CD4-positive, alpha-beta T cell (primary cell): ENCODE results near the gene ARHGEF6. TPM values are rescaled to one million over a fixed set of nuclear protein-coding genes. Genes with fewer than 3 reads are reported as not detected.

ENCODE experiments used
- ATAC-seq: fragments of 200-7000 bp; cut with Tn5 transposase; one replicate; pipeline ENCODE4 v1.10.0; 2022; ENCODE audit warnings: mild to moderate bottlenecking; ENCODE audit not compliant: poor library complexity
- CTCF ChIA-PET: fragments of 350-600 bp; sonication (Branson Sonifier 250); formaldehyde crosslinking; loops from one replicate; lab custom pipeline; 2021; ENCODE audit warnings: antibody characterized with exemption, inconsistent platforms; lab: Charles Lee
- POLR2A ChIA-PET: fragments of 350-600 bp; sonication (Branson Sonifier 250); formaldehyde crosslinking; loops from one replicate; lab custom pipeline; 2021; ENCODE audit warnings: antibody characterized with exemption, inconsistent platforms; lab: Charles Lee
- DNase-seq, 14 experiments: peaks; one replicate each; pipeline ENCODE4 v3.0.0-alpha.2; 2013 to 2020; ENCODE audit warnings: mixed read lengths in 2 of 14
- H3K27ac ChIP-seq, 2 donors: one replicate each; pipeline versions ENCODE4 v1.5.1 to v1.7.0; 2013; ENCODE audit warnings: low read length in 2 of 2, low read depth in 1 of 2, mild to moderate bottlenecking in 1 of 2
- H3K27me3 ChIP-seq, 2 experiments: 1 replicate in 1 of 2; 2 replicates in 1 of 2; pipeline versions ENCODE4 v1.6.1 to v1.7.0; 2013; ENCODE audit warnings: low read length in 2 of 2, control low read depth in 1 of 2, mild to moderate bottlenecking in 1 of 2, moderate library complexity in 1 of 2; ENCODE audit not compliant: insufficient read depth in 2 of 2, control insufficient read depth in 1 of 2
- H3K36me3 ChIP-seq: one replicate; pipeline ENCODE4 v1.6.1; 2013; ENCODE audit warnings: low read length, control low read depth; ENCODE audit not compliant: insufficient read depth
- H3K4me1 ChIP-seq: one replicate; pipeline ENCODE4 v1.6.1; 2013; ENCODE audit warnings: low read length, control low read depth; ENCODE audit not compliant: insufficient read depth
- H3K4me3 ChIP-seq: one replicate; pipeline ENCODE4 v1.5.1; 2013; ENCODE audit warnings: mild to moderate bottlenecking, low read length, moderate library complexity
- H3K9me3 ChIP-seq, 2 experiments: 1 replicate in 1 of 2; 2 replicates in 1 of 2; pipeline versions ENCODE4 v1.6.1 to v1.7.0; 2013; ENCODE audit warnings: low read length in 2 of 2, mild to moderate bottlenecking in 2 of 2, control low read depth in 1 of 2, moderate library complexity in 1 of 2; ENCODE audit not compliant: control insufficient read depth in 1 of 2, insufficient read depth in 1 of 2
- H3K27ac Mint-ChIP-seq: one replicate; pipeline ENCODE4 v1.8.0; 2020; ENCODE audit warnings: mixed read lengths
- H3K27me3 Mint-ChIP-seq: one replicate; pipeline ENCODE4 v1.8.0; 2021; ENCODE audit warnings: mixed read lengths
- H3K36me3 Mint-ChIP-seq: one replicate; pipeline ENCODE4 v1.8.0; 2021; ENCODE audit warnings: low read depth, mixed read lengths
- H3K4me1 Mint-ChIP-seq: one replicate; pipeline ENCODE4 v1.8.0; 2021; ENCODE audit warnings: low read depth, mixed read lengths
- H3K4me3 Mint-ChIP-seq: one replicate; pipeline ENCODE4 v1.8.0; 2020; ENCODE audit warnings: mild to moderate bottlenecking, mixed read lengths
- H3K9me3 Mint-ChIP-seq: one replicate; pipeline ENCODE4 v1.8.0; 2020; ENCODE audit warnings: mixed read lengths
- CTCF ChIP-seq: fragments of 200-600 bp; IDR thresholded peaks from one replicate; pipeline ENCODE4 v1.8.0; 2022; ENCODE audit warnings: antibody characterized with exemption, mild to moderate bottlenecking
- intact Hi-C, 2 experiments: fragments of 100-400 bp; cut with DNase I in 1 of 2; cut with micrococcal nuclease in 1 of 2; formaldehyde crosslinking; loops; one replicate each; pipeline versions ENCODE4 v1.15.1 to v1.9.0; 2023 to 2025; cut with DNase I, micrococcal nuclease
- total RNA-seq, 174 experiments: library from RNA in 2 of 174; stranded (reverse) in 2 of 174; gene quantifications; one replicate each; pipeline ENCODE4 v1.2.3 and lab custom pipeline; 2021 to 2026

Gene ARHGEF6
- total RNA-seq, 2 experiments from 2014 or later = 43.3 to 45.3 TPM

DNA sequence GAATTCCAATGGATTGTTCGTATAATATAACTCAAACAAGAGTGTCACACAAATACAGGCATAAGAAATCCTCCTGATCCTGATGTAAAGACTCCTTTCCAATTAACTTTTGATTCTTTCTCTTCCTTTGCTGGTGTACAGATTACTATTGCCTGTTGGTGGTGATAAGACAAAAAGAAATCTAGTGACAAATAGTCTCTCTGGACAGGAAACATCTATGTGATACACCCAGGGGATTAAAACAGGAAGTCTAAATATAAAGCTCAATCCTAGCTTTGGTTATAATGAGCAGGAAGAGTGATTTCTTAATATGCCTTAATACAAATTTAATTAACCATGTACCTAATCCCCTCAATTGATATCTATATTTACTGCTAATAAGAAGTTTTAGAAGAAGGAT, 45.1 kb downstream of the ARHGEF6 start:
- H3K36me3 ChIP-seq = peaks cover 24% of the 10 kb centered on the region
- H3K4me1 Mint-ChIP-seq = peaks cover 53% of the 10 kb centered on the region
- no peak for TF ChIP-seq CTCF
- H3K27me3 ChIP-seq = no peaks in the 10 kb centered on the region
- H3K4me1 ChIP-seq = peaks cover 4% of the 10 kb centered on the region
- no peak for ATAC-seq
- H3K4me3 Mint-ChIP-seq = no peak overlapping the region
- no peaks in the 10 kb centered on the region for H3K9me3 ChIP-seq
- no peaks in the 10 kb centered on the region for H3K9me3 Mint-ChIP-seq
- POLR2A ChIA-PET = interaction anchor here (1.0 kb wide), 1 partner anchor 145 kb away, joined by 3 read pairs; the partner anchor contains the start of gene RBMX
- H3K27me3 Mint-ChIP-seq = no peaks in the 10 kb centered on the region
- CTCF ChIA-PET = no interaction called here
- no peak overlapping the region for H3K27ac ChIP-seq
- H3K4me3 ChIP-seq = no peak overlapping the region
- peak overlapping the region; percentile 24 for H3K27ac Mint-ChIP-seq
- intact Hi-C loops = no loop called here
- DNase-seq = peak in 1 of 14 experiments; percentile 24
- peaks cover 73% of the 10 kb centered on the region for H3K36me3 Mint-ChIP-seq

DNA sequence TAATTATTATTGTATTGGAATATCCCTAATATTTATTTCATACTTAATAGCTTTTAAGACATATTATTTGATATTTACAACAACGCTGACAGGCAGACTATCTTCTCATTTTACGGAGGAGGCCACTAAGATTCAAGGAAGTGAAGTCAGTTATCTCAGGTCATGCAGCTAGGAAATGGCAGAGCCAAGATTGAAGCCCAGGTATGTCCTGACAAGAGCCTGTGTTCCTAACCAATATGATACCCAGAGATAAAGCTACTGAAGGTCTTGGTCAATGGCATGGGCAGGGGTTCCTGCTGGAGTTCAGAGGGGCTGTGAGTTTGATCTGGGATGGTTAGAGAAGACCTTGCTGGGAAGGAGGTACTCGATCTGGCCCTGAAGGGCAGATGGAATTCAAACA, 47.1 kb downstream of the ARHGEF6 start:
- no peaks in the 10 kb centered on the region for H3K27me3 ChIP-seq
- H3K27me3 Mint-ChIP-seq = no peaks in the 10 kb centered on the region
- intact Hi-C loops = no loop called here
- no peak overlapping the region for H3K27ac ChIP-seq
- H3K27ac Mint-ChIP-seq = peak overlapping the region; percentile 54
- no peak overlapping the region for H3K4me3 ChIP-seq
- CTCF ChIA-PET = interaction anchor here (0.6 kb wide), 1 partner anchor 66 kb away, joined by 4 read pairs; no protein-coding TSS in a partner anchor
- peaks cover 4% of the 10 kb centered on the region for H3K4me1 ChIP-seq
- no peaks in the 10 kb centered on the region for H3K9me3 Mint-ChIP-seq
- POLR2A ChIA-PET = no interaction called here
- no peak for ATAC-seq
- no peak for TF ChIP-seq CTCF
- peaks cover 27% of the 10 kb centered on the region for H3K36me3 ChIP-seq
- H3K4me3 Mint-ChIP-seq = no peak overlapping the region
- H3K36me3 Mint-ChIP-seq = peaks cover 62% of the 10 kb centered on the region
- H3K4me1 Mint-ChIP-seq = peaks cover 50% of the 10 kb centered on the region
- DNase-seq = no peak
- no peaks in the 10 kb centered on the region for H3K9me3 ChIP-seq

GRCh38 chrX:136731798-136732197, 48.9 kb downstream of the ARHGEF6 start:
- Histone ChIP-seq H3K4me3 (no peak overlapping the region), H3K9me3 (no peaks in the 10 kb centered on the region), H3K4me1 (peaks cover 16% of the 10 kb centered on the region), H3K27me3 (no peaks in the 10 kb centered on the region), H3K27ac (no peak overlapping the region), H3K36me3 (peaks cover 27% of the 10 kb centered on the region)
- CTCF ChIA-PET = interaction anchor here (1.5 kb wide), 1 partner anchor 35 kb away, joined by 6 read pairs; no protein-coding TSS in a partner anchor
- H3K4me3 Mint-ChIP-seq = no peak overlapping the region
- peak overlapping the region; percentile 56 for H3K27ac Mint-ChIP-seq
- no peak for DNase-seq
- peaks cover 48% of the 10 kb centered on the region for H3K4me1 Mint-ChIP-seq
- H3K27me3 Mint-ChIP-seq = no peaks in the 10 kb centered on the region
- no peak for ATAC-seq
- TF ChIP-seq CTCF = no peak
- peaks cover 47% of the 10 kb centered on the region for H3K36me3 Mint-ChIP-seq
- POLR2A ChIA-PET = interaction anchor here (0.9 to 1.7 kb wide), 2 partner anchors 13 to 148 kb away, joined by 3 to 4 read pairs; partner anchors contain the start of gene RBMX
- intact Hi-C loops = no loop called here
- no peaks in the 10 kb centered on the region for H3K9me3 Mint-ChIP-seq
